ENCODE data around the gene S100A9. TPM values are rescaled to one million over a fixed set of nuclear protein-coding genes. Genes with fewer than 3 reads are reported as not detected.

Gene S100A9
- total RNA-seq (100 to 1,000 TPM; 394 to 769 TPM), polyA plus RNA-seq (over 10,000 TPM in 1 of 2 donors, 100 to 1,000 TPM in 1; 550 to 16,342 TPM)
- long read RNA-seq, donor 1, transcript S100A9-201 (3 exons, 577 nt), result major isoform, 10 of 25 reads
- long read RNA-seq, donor 1, partial matches to known transcripts, result 15 of 25 reads
- long read RNA-seq, donor 1, other reads (novel, unspliced or antisense), result 0 of 25 reads
- long read RNA-seq, donor 2, transcript S100A9-201 (3 exons, 577 nt), result major isoform, 35 of 60 reads
- long read RNA-seq, donor 2, partial matches to known transcripts, result 25 of 60 reads
- long read RNA-seq, donor 2, other reads (novel, unspliced or antisense), result 0 of 60 reads
- long read RNA-seq, donor 3, transcript S100A9-201 (3 exons, 577 nt), result major isoform, 14 of 30 reads
- long read RNA-seq, donor 3, partial matches to known transcripts, result 16 of 30 reads
- long read RNA-seq, donor 3, other reads (novel, unspliced or antisense), result 0 of 30 reads
- long read RNA-seq, donor 4, transcript S100A9-201 (3 exons, 577 nt), result major isoform, 18 of 30 reads
- long read RNA-seq, donor 4, partial matches to known transcripts, result 12 of 30 reads
- long read RNA-seq, donor 4, other reads (novel, unspliced or antisense), result 0 of 30 reads
- long read RNA-seq, donor 5, partial matches to known transcripts, result 0 of 4 reads
- long read RNA-seq, donor 5, other reads (novel, unspliced or antisense), result 0 of 4 reads

GRCh38 chr1:153357853-153358690, at the start of gene S100A9:
Gene S100A9, plus strand, starts transcription at chr1:153357854. Its CDS starts 430 bp downstream, at chr1:153358284.
- TF ChIP-seq, protein P1, sequence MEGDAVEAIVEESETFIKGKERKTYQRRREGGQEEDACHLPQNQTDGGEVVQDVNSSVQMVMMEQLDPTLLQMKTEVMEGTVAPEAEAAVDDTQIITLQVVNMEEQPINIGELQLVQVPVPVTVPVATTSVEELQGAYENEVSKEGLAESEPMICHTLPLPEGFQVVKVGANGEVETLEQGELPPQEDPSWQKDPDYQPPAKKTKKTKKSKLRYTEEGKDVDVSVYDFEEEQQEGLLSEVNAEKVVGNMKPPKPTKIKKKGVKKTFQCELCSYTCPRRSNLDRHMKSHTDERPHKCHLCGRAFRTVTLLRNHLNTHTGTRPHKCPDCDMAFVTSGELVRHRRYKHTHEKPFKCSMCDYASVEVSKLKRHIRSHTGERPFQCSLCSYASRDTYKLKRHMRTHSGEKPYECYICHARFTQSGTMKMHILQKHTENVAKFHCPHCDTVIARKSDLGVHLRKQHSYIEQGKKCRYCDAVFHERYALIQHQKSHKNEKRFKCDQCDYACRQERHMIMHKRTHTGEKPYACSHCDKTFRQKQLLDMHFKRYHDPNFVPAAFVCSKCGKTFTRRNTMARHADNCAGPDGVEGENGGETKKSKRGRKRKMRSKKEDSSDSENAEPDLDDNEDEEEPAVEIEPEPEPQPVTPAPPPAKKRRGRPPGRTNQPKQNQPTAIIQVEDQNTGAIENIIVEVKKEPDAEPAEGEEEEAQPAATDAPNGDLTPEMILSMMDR (IDR thresholded peaks at IDR 0.05; ENCODE audit: control extremely low read depth, extremely low read depth), result no peak
- H3K4me1 ChIP-seq (ENCODE audit: control insufficient read depth in 5 of 5, insufficient read depth in 5 of 5, low read length in 5 of 5), result no peaks in the 10 kb centered on the region
- H3K27ac ChIP-seq (ENCODE audit: low read depth in 1 of 2, low read length in 1 of 2), result peak within 1 kb of the TSS in 1 of 2 donors; percentile 77
- no peak within 1 kb of the TSS for H3K4me3 ChIP-seq
- WGBS, 2 donors, result 39 to 58% methylated on average over 11 of the region's 11 CpGs
- no peaks in the 10 kb centered on the region for H3K9me3 ChIP-seq (ENCODE audit: control insufficient read depth in 4 of 4, insufficient read depth in 3 of 4, low read length in 3 of 4)
- no peak for DNase-seq
- no peak for ATAC-seq (ENCODE audit: insufficient read depth, low FRiP score)
- no peaks in the 10 kb centered on the region for H3K27me3 ChIP-seq (ENCODE audit: control insufficient read depth in 3 of 3, insufficient read depth in 3 of 3, low read length in 2 of 3)
- H3K36me3 ChIP-seq (ENCODE audit: control insufficient read depth in 4 of 4, insufficient read depth in 4 of 4, low read length in 4 of 4), result no peaks in the 10 kb centered on the region
- no peak within 1 kb of the TSS for H3K9ac ChIP-seq (ENCODE audit: insufficient read depth in 1 of 2, low read length in 2 of 2)

DNA sequence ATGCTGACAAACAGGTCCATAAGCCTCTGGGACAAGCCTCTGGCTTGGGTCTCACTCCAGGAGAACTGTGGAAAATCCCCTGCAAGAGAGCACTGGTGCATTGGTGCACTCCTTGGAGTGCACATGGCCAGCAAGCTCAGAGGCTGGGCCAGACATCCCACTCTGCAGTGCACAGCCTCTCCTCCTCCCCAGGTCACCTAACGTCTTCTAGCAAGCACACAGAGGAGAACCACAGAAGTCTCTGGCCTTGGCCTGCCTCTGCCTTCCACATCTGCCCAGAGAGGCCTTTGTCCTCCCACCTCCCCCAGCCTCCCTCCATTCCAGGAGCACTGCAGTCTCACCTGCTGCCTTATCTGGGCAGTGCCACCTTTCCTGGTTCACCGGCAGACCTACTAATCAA, 49.1 kb upstream of the S100A9 start:
- Histone ChIP-seq H3K9ac (ENCODE audit: insufficient read depth in 1 of 2, low read length in 2 of 2) (no peak overlapping the region), H3K4me3 (no peak overlapping the region), H3K4me1 (ENCODE audit: control insufficient read depth in 5 of 5, insufficient read depth in 5 of 5, low read length in 5 of 5) (no peaks in the 10 kb centered on the region), H3K27me3 (ENCODE audit: control insufficient read depth in 3 of 3, insufficient read depth in 3 of 3, low read length in 2 of 3) (no peaks in the 10 kb centered on the region), H3K27ac (ENCODE audit: low read depth in 1 of 2, low read length in 1 of 2) (no peak overlapping the region), H3K9me3 (ENCODE audit: control insufficient read depth in 4 of 4, insufficient read depth in 3 of 4, low read length in 3 of 4) (peaks cover 0 to 1% (median 0%) of the 10 kb centered on the region in 4 donors), H3K36me3 (ENCODE audit: control insufficient read depth in 4 of 4, insufficient read depth in 4 of 4, low read length in 4 of 4) (no peaks in the 10 kb centered on the region)
- 71 to 92% methylated on average over 2 of the region's 2 CpGs for WGBS, 2 donors
- TF ChIP-seq, protein P1 (IDR thresholded peaks at IDR 0.05; ENCODE audit: control extremely low read depth, extremely low read depth), result no peak
- DNase-seq (no peak), ATAC-seq (ENCODE audit: insufficient read depth, low FRiP score) (no peak)

- Histone ChIP-seq H3K9me3 (ENCODE audit: control insufficient read depth in 4 of 4, insufficient read depth in 3 of 4, low read length in 3 of 4) (peaks cover 0 to 1% (median 0%) of the 10 kb centered on the region in 4 donors), H3K27ac (ENCODE audit: low read depth in 1 of 2, low read length in 1 of 2) (no peak overlapping the region), H3K9ac (ENCODE audit: insufficient read depth in 1 of 2, low read length in 2 of 2) (no peak overlapping the region), H3K4me1 (ENCODE audit: control insufficient read depth in 5 of 5, insufficient read depth in 5 of 5, low read length in 5 of 5) (no peaks in the 10 kb centered on the region), H3K36me3 (ENCODE audit: control insufficient read depth in 4 of 4, insufficient read depth in 4 of 4, low read length in 4 of 4) (no peaks in the 10 kb centered on the region), H3K27me3 (ENCODE audit: control insufficient read depth in 3 of 3, insufficient read depth in 3 of 3, low read length in 2 of 3) (no peaks in the 10 kb centered on the region), H3K4me3 (no peak overlapping the region)
- DNase-seq, result no peak
- TF ChIP-seq, protein P1 (IDR thresholded peaks at IDR 0.05; ENCODE audit: control extremely low read depth, extremely low read depth), result no peak
- ATAC-seq (ENCODE audit: insufficient read depth, low FRiP score), result no peak
- 78 to 84% methylated on average over 2 of the region's 2 CpGs for WGBS, 2 donors
Observed at GRCh38 chr1:153309441-153309840, 48.2 kb upstream of the S100A9 start.
